ENCODE results near the gene TBC1D14.

The TBC1D14 gene

DNA sequence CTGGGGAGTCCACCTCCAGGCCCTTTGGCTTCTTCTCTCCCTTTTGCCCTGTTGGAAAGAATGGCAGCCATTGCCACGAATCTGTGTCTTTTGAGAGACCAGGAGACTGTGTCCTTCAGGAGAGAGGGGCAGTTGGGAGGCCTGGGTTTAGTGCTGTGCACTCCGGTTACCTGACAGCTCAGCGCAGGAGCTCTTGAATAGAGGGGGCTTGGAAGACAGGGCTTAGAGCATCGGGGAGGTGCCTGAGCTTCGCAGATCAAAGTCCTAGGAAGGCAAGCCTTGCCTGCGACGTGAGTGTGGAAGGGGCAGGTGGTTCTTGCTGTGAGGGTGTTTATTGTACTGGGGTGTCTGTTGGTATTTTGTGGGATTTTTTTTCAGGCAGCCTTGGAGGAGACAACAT is 91.6 kb downstream of the TBC1D14 start:
- DNase-seq (ENCODE audit: low read depth) = no peak

DNA sequence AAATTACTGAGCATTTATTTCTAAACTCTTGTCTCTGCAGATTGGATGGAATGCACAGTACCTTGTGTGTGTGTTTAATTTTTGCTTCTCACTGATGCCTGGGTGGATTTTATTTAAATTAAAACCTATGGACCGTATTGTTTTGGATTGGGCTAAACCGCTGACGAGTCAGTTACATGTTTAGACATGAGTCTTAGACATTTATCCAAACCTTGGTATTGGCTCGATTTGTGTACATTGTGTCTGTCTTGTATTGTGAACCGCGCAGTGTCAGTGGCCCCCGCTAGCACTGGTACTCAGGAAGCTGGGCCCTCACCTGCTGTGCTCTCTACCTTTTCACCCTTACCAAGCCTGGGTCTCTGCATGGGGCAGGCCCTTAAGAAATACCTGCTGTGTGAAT is 92.7 kb downstream of the TBC1D14 start:
- DNase-seq (ENCODE audit: low read depth) = no peak

DNA sequence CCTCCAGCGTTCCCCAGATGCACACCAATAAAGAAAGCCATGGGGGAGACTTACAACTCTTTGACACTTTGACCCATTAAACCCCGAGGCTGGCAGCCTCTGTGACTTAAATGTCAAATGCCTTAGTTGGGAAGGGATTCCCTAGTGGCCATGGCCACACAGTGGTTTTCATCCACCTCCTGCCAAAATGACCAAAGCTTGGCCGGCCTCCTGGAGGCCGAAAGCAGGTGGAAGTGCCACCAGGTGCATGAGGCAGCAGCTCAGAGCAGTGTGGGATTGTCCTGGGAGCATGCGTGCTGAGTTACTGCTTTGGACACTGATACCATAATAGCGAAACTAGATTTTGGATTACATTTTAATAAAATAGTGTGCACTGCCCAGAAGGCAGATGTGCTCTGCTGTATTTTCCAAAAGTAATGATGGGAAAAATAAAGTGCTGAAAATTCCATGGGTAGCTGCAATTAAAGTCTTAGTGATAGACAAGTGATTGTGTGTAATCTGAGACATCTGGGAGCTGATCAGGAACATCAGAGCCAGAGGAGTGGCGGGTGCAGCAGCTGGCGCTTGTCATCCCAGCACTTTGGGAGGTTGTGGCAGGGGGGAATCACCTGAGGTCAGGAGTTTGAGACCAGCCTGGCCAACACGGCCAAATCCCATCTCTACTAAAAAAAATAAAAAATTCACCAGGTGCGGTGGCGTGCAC is 93.7 kb downstream of the TBC1D14 start:
- DNase-seq (ENCODE audit: low read depth) = no peak

DNA sequence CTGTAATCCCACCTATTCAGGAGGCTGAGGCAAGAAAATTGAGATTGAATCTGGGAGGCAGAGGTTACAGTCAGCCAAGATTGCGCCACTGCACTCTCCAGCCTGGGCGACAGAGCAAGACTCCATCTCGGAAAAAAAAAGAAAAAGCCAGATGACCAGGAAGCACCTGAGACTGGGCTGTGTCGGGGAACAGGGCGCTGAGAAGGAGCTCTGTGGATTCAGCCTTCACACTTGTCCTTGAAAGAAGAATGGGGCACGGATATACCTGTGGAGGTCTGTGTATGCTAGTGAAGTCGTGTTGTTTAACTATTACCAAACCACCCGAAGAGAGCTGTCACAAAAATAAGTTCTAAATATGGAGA is 94.2 kb downstream of the TBC1D14 start:
- no peak for DNase-seq (ENCODE audit: low read depth)

DNA sequence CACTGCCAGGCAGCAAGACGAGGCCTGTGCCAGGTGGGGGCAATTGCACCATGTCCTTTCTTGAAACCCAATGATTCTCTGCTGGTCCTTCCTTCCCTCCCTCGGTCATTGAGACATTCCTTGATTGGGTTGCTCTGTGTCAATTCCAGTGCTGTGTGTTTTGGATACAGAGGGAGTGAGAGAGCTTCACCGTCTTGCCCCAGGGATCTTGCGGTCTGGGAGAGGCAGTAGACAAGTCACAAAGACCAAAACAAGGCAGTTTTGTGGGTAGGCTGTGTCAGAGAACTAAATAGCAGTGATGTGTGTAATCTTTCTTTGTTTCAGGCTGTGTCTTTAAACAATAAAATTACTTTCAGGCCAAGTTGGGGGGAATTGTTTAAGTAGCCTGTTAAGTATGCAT is 94.7 kb downstream of the TBC1D14 start:
- no peak for DNase-seq (ENCODE audit: low read depth)

DNA sequence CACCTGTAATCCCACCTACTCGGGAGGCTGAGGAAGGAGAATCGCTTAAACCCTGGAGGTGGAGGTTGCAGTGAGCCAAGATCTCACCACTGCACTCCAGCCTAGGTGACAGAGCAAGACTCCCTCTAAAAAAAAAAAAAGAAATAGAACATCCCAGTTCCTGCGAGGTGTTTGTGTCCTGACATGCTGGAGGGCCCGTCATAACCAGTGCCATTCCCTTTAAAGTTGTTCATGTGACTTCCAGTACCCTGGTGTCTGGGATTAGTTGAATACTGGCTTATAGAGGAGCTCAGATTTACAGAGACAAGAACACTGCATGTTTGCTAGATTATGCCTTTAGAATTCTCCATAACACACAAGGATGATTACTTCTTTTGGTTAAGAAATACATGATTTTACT is 95.9 kb downstream of the TBC1D14 start:
- DNase-seq (ENCODE audit: low read depth) = no peak

DNA sequence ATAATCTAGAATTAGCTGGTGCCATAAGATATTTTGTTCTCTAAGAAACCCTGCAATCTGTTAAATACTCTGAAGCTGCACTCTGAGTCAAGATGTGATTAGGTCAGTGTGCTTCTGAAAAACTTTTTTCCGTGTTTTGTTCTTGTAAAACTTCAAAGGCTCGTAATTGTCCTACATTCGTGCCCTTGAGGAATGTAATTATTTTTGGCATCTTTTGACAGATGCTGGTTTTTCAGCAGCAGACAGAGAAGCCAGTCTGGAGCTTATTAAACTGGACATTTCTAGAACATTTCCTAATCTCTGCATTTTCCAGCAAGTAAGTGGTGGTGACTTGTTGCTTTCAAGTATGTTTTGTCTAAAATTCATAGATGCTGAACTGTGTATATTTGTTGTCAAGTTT is 96.8 kb downstream of the TBC1D14 start:
- no peak for DNase-seq (ENCODE audit: low read depth)

DNA sequence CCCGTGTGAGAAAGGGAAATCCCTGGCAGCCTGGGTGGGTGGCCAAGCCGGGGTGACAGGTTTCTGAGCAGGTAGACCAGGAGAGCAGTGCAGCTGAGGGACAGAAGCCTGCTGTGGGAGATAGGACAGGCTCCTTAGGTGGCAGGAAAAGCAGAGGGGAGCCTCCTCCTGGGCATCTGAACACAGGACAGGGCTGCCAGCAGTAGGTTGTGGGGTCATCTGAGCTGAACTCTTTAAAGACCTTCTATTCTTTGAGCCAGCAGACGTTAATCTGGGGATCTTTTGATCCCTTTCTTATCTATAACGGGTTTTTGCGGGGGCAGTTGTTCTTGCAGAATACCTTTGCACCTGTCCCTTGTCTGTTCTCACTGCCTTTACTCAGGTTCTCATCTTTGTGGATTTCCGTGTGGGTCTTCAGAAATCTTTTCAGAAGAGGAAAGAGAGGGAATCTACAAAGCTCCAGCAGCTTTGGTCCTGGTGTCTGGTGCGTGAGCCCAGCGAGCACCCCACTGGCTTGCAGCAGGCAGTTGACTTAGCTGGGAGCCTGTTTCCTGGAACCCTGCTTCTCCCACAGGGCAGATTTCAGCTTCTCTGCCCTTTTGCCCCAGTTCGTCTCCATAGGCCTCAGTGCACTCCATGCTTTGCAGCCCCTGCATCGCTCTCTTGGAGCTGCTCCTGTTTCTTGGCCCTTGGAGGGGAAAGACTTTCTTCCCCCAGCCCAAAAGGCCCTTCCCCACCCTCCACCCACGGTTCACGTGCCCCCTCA is 97.7 kb downstream of the TBC1D14 start:
- no peak for DNase-seq (ENCODE audit: low read depth)

DNA sequence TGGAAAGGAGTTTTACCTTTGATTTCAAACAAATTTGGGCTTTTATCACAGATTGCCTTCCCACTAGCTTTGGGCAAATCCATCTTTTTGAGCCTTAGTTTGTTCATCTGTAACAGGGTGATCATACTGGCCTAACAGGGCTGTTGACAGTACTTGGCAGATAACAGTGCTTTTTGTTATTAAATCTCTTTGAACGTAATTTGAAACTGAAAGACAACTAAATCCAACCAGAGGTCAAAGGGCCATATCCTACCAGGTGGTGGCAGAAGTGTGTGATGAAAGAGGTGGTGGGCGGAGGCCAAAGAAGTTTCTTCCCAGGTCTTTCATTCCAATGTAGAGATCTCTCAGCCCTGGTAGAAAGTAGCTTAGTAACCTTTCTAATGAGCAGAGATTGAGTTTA is 98.3 kb downstream of the TBC1D14 start:
- no peak for DNase-seq (ENCODE audit: low read depth)

DNA sequence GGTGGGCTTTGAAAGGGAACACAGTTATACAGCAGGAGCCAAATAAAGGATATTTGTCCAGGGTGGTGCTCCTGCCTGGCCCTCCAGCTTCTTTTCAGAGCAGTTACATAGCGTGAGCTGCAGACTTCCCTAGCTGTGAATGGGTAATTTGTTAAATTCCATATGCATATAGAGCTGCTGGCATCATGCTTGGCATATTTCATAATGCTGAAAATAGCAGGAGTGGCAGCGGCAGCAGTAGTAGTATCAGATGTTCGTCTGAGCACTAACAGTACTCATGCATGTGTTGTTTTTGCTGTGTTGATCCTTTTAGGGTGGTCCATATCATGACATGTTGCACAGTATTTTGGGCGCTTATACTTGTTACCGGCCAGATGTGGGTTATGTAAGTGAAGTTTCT is 99.9 kb downstream of the TBC1D14 start:
- DNase-seq (ENCODE audit: low read depth) = no peak

DNA sequence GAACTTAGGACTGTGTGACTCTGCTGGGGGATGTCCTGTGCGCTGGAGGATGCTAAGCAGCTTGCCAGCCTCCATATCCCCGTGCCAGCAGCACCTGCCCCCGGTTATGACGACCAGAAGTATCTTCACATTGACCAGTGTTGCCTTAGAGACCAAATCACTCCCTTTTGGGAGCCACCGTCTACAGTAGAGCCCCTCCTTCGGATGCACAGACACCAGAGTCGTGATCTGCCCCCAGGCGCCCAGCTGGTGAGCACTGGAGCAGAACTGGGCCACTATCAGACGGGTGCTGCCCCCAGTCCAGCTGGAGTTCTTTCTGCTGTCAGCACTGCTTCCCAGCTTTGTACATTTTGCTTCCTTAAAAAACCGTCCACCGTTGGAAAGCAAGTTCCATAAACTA is 103.5 kb downstream of the TBC1D14 start:
- DNase-seq (ENCODE audit: low read depth) = no peak

DNA sequence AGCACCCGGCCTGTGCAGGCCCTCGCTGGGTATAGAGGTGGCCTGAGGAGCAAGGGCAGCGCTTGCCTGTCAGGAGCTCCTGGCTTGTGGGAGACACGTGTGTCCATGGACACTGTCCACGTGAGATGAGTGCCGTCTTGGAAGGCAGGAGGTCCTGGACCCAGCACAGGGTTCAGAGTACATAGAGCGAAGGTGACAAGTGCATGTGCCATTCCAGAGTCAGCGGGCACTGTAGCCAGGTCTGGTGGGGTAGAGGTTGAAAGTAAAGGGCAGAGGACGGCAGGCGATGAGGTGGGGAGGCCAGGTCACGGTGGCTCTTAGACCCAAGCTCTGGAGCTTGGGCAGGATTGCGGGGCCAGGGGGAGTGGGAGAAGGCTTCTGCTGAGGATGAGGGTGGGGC is 105.2 kb downstream of the TBC1D14 start:
- no peak for DNase-seq (ENCODE audit: low read depth)

DNA sequence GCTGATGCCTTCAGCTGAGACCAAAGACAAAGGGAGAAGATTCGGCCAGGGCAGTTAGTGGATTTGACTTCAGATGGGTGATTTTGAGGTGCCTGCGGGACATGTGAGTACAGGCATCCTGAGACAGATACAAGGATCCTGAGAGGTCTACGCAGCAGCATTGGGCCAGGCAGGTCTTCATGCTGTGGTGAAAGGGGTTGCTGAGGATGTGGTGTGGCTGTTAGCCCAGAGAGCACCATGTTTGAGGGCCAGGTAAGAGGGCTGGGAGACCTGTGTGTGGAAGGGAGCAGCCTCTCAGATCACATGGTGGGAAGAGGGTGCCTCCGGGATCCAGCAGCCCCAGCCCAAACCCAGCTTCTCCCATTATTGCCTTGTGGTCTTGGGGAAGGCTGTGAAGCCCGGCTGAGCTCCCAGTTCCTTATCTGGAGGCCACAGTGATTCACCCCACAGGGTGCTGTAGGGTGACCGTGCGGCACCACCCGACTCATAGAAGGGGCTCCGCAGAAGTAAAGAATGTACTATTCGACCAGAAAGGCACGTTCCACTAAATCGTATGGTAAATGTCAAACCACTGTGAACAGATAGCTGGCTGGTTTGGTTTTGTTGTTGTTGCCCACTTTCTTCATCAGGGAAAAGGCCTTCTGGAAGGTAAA is 105.9 kb downstream of the TBC1D14 start:
- no peak for DNase-seq (ENCODE audit: low read depth)

DNA sequence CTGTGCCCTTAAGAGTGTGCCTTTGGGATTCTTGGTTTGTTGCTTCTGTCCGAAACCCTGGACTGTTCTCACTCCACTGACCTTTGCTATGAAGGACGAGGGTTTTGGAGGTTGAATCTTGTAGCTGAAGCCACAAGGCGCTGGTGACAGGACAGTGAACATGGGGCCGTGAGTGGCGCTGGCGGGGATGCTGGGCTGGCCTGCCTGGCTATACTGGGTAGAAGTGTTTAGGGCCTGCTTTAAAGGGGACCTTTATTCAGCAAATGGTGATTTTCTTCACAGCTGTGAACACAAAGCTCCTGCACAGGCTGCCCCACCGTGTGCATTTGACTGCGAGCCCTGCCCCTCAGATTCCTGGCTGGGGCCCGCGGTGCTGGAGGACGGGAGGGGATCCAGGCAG is 106.5 kb downstream of the TBC1D14 start:
- no peak for DNase-seq (ENCODE audit: low read depth)

DNA sequence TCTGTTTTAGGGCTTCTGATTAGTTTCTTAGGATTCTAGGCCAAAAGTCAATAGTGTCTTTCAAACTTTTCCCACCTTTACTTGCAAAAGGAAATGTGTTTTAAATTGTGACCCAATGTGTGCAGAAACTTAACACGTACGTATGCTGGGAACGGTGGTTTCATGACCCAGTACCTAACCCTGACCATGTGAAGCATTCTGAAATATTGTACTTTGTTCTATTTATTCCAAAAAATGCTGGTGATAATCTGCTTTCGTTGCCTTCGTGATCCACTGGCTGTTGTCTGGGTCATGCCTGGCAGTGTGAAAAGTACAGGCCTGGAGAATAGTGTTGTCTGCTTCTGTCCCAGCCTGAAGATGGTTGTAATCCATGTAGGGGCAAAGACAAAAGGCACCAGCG is 106.9 kb downstream of the TBC1D14 start:
- DNase-seq (ENCODE audit: low read depth) = no peak

DNA sequence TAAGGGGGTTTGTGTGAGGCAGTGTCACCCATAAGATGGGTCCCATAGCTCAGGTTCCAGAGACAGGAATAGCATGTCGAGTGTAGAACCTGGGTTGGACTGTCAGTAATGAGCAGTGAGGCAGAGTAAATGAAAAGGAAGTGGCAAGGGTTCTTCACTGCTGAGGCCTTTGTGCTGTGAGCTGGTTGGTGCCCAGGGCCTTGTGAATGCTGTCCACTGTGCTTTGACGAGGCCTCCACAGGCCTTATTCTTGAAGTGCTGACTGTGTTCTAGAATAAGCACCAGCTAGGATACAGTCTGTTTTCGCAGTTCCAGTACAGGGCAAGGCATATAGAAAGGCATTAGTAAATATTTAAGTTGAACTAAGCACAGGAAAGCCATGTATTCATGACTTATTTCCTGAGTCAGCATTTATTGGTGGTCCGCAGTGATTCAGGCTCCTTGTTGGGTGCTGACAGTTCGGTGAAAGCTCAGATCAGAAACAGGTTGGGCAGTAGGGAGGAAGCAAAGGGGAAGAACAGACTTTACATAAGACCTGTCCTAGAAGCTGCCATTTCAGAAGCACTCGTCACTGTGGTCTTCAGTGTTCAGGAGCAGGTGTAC is 107.9 kb downstream of the TBC1D14 start:
- no peak for DNase-seq (ENCODE audit: low read depth)

DNA sequence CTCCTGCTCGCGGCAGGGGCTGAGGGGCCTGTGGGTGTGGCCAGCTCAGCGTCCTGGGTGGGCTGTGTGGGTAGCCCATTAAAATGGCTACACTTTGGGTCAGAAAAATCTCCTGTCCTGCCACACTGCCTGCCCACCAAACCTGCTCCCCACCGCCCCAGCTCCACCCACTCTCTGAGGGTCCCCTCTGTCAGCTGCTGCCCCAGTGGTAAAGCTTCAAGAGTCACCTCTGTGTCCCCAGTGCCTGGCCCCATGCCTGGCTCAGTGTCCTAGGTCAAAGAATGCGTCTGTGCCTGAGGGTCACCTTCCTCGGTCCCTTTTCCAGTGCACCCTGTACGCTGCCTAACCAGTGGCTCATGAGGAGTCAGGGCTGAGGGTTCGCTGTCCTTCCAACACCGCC is 108.7 kb downstream of the TBC1D14 start:
- no peak for DNase-seq (ENCODE audit: low read depth)

DNA sequence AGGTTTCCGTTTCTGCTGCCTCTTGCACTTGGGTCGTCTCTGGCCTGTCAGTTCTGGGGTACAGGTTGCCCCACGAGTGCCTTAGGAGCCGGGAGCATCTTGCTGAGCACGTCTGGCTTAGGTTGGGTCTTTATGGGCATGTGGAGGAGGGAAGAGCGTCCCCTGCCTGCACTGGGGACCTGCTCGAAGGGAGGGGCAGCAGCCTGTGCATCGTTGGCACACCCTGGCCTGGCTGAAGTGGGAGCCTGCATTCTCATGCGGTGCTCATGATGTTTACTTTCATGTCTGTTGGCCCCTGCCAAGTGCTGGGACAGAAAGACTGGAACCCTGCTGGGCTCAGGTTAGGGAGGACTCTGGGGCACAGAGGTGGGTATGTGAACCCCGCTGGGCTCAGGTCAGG is 109.7 kb downstream of the TBC1D14 start:
- DNase-seq (ENCODE audit: low read depth) = no peak

DNA sequence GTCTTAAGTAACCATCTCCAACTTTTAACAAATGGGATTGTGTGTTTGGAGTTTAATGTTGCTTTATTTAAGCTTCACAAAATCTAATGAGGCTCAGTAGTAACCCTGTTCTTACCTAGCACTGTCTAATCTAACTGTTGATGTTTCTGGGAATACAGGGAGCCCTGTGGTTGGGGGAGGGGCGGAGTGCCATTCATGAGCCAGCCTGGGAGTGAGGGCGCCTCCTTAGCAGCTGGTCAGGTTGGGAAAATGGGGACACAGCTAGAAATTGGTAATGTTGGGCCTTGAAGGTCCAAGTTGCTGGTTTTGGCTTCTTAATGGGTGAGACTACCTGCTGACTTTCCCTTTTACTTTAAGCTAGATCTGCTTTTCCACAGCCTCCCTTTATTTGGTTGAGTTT is 110.7 kb downstream of the TBC1D14 start:
- no peak for DNase-seq (ENCODE audit: low read depth)

DNA sequence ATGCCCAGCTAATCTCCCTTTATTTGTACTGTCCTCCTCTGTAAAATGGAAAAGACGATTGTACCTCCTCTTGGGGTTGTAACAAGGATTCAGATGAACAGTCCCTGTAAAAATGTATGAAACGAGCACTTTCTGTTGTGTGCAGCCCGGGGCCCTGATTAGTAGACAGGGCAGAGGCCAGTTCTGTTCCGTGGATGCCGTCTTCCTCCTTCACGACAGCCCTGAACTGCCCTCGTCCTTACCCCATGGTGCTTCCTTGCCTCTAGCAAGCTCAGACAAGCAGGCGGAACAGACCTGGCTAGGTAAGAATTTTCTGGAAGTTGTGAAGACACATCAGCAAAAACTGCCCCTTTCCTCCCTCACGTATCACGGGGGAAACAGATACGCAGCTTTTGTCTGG is 111.2 kb downstream of the TBC1D14 start:
- DNase-seq (ENCODE audit: low read depth) = no peak

DNA sequence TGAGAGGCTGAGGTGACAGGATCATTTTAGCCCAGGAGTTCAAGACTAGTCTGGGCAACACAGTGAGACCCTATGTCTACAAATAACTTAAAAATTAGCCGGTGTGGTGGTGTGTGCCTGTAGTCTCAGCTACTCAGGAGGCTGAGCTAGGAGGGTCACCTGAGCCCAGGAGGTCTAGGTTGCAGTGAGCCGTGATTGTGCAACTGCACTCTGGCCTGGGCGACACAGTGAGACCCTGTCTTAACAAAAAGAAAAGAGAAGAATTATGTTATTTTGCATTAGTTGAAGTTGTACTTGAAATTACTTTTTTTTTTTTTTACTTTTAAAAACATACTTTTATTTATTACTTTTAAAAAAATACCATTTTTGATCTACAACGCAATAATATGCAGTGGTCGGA is 111.7 kb downstream of the TBC1D14 start:
- no peak for DNase-seq (ENCODE audit: low read depth)

DNA sequence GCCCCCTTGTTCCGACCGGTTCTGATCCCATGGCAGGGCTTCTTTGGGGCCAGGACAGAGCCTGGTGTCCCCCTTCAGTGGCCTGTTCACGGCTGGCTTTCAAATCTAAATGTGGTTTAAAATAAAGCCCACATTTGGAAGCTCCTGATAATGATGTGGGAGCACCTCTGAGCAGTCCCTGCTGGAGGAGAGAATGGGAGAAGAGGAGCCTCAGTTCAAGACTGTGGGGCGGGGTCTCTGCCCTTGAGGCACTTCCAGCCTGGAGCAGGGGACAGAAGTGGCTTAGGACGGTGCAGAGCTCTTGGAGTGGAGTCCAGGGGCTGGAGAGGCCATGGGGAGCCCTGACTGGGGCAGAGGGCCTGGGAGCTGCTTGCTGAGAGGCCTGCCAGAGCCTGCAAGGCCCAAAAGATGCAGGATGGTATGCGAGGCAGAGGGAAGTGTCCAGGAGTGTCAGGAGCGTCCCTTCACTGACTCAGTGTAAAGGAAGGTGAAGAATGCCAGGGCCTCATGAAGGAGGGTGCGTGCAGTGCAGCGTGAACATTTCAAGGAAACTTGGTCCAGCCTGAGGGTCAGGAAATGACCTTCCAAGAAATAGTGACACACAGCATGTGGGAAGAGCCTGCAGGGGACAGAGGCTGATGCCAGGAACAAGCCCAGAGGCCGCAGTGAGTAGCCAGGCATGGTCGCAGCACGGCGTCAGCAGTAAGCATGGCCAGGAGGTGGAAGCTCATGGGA is 112.5 kb downstream of the TBC1D14 start:
- DNase-seq (ENCODE audit: low read depth) = no peak
